NB4 (cell line): Measurements from ENCODE around the gene C1QC.

Source experiments
- TF ChIP-seq, protein P1 (sequence below): IDR thresholded peaks from one replicate; pipeline ENCODE4 v1.5.1; 2012; ENCODE audit warnings: low read depth, low read length
- TF ChIP-seq, protein P2 (sequence below): IDR thresholded peaks from 2 replicates; pipeline ENCODE4 v1.6.1; 2011; ENCODE audit warnings: low read depth, low read length

DNA sequence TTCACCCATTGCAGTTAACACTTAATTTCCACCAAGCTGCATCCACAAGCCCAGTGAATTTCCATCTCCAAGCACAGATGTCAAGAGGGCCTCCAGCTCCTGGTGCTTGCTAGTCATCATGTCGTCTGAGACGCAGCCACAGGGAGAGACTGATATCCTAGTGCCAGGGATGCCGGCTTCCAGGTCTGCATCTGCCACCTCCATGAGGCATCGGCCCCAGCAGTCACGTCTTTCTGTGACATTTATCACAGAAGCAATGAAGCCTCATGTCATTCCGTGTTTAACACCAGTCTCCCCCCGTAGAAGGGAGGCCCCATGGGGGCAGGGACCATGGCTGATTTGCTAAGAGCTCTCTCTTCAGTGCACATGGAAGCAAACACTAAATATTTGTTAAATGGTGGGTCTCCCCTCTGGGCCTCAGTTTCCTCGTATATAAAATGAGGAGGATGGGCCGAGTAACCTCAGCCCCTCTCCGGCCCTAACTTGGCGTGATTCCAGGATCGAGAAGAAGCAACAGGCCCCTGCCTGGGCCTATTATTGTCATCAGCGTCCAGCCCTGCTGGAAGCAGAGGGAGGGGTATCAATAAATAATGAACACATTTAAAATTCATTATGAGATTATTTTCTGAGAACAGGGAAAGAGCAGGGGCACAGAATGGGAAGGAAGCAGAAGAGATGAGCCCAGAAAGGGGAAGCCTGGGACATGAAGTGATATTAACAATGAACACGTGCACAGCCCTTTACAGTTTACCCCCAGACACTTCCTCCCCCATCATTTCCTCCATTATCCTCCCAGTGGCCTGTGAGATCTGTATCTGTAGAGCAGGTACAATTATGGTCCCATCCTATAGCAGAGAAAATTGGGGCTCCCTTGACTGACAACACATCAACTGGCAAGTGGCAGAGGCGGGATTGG is 8.8 kb downstream of the C1QC start:
- TF ChIP-seq, protein P1, sequence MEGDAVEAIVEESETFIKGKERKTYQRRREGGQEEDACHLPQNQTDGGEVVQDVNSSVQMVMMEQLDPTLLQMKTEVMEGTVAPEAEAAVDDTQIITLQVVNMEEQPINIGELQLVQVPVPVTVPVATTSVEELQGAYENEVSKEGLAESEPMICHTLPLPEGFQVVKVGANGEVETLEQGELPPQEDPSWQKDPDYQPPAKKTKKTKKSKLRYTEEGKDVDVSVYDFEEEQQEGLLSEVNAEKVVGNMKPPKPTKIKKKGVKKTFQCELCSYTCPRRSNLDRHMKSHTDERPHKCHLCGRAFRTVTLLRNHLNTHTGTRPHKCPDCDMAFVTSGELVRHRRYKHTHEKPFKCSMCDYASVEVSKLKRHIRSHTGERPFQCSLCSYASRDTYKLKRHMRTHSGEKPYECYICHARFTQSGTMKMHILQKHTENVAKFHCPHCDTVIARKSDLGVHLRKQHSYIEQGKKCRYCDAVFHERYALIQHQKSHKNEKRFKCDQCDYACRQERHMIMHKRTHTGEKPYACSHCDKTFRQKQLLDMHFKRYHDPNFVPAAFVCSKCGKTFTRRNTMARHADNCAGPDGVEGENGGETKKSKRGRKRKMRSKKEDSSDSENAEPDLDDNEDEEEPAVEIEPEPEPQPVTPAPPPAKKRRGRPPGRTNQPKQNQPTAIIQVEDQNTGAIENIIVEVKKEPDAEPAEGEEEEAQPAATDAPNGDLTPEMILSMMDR = no peak
- TF ChIP-seq, protein P2, sequence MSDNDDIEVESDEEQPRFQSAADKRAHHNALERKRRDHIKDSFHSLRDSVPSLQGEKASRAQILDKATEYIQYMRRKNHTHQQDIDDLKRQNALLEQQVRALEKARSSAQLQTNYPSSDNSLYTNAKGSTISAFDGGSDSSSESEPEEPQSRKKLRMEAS = peak; percentile 73
